ENCODE data around the gene USP36.

Gene USP36

DNA sequence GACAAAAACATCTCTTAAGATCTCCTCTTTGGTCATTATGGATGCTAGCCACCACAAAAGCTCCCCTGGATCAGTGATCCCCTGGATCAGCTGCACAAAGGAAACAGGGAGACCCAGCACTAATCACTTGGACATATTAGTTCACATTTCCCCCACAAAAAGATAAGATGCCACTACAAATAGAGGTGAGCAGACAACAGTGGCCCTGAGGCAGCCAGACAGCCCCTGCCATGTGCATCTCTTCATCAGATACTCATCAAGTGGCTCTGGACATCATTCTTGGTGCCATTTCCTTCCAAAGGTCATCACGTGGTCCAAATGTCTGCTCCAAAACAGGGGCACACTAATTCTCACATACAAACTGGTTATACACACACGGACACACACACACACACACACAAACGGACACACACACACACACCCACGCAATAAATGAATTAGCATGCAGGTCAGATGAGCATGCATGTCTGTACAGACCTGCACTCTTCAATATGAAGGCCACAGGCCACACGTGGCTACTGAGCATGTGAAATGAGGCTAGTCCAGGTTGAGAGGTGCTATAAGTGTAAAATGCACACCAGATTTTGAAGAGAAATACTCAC, 4.1 kb downstream of the USP36 start:
- no peak for DNase-seq

DNA sequence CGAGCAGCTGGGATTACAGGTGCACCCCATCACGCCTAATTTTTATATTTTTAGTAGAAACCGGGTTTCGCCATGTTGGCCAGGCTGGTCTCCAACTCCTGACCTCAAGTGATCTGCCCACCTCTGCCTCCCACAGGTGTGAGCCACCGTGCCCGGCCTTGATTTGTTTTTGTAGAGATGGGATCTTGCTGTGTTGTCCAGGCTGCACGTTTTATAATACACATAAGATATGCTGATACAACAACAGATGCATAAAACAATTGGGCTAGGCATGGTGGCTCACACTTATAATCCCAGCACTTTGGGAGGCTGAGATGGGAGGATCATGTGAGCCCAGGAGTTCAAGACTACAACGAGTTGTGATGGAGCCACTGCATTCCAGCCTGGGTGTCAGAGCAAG, 6.0 kb downstream of the USP36 start:
- DNase-seq: no peak

DNA sequence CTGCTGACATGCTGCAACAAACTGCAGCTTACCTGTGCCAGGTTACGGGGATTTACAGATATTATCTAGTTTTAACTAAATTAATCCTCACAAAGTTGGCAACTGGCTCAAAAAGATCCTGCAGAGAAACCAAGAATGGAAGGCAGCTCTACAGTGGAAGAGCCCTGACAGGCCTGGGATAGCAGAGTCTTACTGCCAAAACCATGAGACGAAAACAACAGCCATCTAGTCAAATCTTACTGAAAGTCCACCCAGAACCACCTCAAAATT, 8.1 kb downstream of the USP36 start:
- DNase-seq: no peak

DNA sequence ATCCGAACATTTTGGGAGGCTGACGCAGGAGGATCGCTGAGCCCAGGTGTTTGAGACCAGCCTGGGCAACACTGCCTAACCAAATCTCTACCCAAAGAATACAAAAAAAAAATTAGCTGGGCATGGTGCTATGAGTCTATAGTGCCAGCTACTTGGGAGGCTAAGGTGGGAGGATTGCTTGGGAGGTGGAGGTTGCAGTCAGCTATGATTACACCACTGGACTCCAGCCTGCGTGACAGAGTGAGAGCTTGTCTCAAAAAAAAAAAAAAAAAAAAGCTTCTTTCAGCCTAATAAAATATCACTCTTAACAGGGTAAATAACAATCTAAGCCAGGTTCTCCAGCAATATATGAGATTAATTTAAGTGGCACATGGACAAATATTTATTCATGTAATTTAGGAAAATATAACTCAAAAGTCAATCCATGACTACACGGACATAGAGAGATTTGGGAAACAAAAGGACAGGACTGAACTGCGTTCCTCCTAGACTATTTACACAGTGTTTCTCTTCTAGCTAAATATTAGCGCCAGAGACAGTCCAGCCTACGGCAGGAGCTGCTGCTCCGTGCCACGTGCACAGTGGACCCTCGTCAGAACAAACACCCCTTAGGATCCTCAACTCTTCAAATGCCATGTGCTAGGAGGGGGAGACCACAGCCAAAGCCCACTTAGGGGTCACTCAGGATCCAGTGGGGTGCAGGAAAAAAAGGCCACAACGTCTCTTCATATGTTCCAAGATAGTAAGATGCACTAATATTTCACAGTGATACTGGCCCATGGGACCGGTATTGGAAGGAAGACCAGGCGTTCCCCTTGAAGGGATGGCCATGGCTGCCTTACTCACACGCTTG, 8.7 kb downstream of the USP36 start:
- no peak for DNase-seq

DNA sequence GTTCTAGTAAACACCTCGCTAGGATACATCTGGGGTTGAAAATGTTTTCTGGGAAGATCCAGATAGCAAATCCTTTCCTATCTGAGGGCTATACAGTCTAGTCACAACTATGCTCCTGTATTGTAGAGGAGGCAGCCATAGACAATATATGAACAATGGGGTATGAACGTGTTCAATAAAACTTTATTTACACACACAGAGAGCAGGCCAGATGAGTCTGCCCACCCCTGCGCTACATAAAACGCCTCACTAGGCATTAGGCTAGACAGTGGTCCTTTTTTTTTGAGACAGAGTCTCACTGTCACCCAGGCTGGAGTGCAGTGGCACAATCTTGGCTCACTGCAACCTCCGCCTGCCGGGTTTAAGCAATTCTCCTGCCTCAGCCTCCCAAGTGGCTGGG, 11.1 kb downstream of the USP36 start:
- no peak for DNase-seq

DNA sequence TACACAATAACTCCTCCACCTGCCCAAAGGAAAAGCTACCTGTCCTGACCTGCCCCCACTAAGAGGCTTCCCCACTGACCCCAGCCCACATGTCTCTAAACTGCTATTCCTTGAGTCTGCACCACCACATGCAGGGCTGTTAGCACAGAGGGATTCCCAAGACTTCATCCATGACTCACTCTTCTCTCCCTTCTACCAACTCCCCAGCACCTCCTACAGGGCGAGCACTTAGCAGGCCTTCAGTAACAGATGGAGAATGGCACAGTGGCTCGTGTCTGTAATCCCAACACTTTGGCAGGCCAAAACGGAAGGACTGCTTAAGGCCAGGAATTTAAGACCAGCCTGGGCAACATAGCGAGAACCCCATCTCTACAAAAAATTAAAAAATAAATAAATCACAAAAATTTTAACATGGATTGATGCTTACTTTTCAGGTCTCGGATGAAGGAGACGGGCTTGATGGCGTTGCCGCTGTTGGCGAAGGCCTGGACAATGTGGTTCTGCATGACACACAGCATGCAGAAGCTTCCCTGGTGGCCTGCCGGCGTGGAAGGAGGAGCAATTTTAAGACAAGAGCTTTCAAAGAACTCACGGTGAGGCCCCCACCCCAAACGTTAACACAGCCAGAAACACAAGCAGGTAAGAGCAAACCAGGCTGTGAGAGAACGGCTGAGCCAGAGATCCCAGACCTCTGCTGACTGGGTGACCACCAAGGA, 12.0 kb downstream of the USP36 start:
- DNase-seq: peak; percentile 20

DNA sequence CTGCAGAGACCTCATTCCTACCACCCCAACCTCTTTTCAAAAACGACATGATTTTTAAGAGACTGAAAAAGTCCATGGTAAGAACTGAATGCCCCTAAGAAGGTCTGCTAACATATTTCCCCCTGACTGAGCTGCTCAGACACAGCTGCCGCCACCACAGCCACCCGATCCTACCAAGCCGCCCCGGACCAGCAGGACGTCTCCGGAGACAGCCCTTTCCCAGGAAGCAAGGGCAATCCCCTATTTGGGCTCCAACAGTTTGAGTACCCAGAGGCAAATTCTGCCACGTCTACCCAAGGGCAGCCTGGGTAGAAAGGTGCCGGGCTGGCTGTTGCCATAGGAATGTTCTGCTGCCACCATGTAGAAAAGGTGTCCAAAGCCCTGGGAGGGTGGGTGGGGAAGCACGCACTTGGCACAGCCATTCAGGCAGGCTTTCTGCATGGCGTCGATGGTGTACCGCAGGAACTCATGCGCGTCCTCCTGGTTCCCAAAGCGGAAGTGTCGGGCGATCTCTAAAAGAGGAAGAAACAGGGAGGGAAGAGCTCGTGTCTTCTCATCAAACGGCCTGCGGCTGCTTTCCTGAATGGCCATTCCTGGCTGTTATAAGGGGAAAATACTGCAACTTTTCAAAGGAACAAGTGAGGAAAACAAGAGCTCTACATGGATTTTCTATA, 13.6 kb downstream of the USP36 start:
- no peak for DNase-seq

DNA sequence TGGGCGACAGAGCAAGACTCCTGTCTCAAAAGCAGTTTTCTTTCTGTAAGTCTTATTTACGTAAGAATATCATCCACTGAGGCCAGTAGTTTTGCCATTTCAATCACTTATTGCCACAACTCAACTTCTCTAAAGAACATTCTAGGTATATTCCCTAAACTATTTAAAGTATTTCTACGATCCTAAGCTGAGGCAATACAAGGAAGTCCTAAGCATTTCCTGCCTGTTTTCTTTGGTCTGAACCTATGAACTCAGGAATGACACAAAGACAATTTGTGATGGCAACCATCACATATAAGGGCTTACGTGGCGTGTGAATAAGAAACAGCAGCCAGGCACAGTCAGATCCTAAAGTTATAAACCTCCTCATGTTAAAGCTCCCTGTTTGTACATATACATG, 14.2 kb downstream of the USP36 start:
- DNase-seq: no peak

DNA sequence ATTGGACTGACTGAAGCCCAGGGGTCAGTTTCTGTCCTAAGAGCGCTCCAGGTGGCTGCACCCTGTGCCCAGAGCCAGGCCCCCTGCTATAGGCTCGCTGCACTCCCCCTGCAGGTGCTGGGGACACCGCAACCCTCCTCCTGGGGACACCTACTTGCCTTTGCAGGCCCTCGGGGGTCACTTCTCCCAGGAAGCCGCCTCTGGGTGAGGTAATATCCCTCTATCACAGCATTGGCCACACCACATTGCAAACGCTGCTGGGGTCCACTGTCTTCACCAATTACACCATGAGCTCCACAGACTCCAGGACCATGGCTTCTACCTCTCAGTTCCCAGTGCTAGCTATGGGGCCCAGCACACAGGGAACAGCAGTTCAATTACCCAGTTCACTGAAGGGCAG, 14.9 kb downstream of the USP36 start:
- no peak for DNase-seq

DNA sequence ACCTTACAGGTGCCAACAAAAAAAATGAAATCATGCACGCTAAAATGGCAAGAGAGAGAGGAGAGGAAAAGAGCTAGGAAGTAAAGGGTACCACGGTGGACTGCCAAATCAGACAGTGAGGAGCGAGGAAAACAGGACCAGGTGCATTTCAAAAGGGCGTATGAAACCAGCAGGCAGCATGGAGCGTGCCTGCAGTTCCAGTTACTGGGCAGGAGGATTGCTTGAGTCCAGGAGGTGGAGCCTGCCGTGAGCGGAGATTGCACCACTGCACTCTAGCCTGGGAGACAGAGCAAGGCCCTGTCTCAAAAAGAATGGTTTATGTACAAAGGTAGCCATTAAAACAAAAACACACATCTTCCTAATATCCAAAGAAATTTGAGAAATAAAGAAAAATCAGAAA, 16.4 kb downstream of the USP36 start:
- DNase-seq: no peak

DNA sequence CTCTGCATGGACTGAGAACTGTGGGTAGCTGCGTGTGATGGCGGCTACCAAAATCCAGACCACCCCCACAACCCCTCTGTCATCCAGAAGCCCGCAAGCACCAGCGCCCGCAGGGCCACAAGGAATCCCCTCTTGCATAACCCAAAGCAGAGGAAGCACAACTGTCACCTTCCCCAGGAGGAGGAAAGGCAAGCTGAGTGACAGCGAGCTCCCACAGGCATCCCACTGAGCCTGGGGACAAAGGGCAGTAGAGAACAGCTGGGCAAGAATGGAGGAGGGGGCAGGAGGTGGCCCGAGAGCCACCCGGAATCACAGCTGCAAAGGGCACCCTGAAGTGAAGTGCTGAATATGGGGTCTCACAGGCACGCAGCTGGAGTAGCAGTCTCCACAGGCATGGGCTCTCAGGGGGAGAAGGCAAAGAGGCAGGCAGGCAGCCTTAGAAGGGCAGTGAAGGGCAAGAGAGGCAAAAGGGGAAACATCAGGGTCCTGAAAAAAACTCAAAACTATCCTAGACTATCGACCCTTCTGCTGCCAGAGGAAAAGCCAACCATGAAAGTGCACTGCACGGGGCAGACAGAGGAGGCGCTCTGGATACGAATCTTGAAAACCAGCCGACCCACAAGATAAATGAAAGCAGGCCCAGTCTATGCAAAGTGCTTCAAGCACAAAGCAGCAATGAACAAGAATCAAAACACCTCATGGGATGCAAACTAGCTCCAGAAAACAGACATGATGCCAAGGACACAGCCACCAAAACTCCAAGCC, 17.1 kb downstream of the USP36 start:
- DNase-seq: no peak

DNA sequence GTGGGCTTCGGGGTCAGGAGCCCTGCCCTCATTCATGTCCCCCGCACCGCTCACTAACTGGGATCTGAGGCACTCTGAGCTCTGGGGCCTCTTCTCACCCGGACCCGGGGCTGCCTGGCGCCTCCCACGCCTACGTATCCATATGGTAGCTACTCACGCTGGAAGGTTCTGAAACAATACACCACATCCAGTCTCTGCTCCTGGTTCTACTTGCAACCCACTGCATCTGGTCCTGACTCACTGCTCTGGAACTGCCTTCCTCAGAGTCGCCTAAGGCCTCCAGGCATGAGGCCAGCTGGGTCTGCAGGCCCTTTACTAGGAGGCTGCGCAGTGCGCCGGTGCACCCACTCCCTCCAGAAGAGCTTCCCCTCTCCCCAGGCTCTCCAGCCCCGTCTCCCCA, 18.1 kb downstream of the USP36 start:
- DNase-seq: no peak

DNA sequence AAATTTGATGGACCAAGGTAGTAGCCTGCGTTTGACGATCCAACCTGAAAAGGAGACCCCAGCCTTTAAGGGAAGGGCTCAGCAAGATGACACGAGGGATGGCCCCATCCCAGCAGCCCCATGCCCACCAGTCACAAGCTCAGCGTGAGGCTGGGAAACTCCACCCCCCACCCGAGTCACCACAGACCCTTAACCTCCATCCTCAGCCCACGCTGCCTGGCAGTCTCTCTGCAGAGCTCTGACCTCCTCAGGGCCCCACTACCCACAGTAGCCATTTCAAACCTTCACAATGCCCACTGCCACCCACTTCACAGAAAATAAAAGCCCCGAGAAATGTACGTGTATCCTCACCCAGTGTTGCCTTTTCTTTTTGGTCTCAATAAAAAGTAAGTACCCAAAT, 18.7 kb downstream of the USP36 start:
- DNase-seq: no peak

DNA sequence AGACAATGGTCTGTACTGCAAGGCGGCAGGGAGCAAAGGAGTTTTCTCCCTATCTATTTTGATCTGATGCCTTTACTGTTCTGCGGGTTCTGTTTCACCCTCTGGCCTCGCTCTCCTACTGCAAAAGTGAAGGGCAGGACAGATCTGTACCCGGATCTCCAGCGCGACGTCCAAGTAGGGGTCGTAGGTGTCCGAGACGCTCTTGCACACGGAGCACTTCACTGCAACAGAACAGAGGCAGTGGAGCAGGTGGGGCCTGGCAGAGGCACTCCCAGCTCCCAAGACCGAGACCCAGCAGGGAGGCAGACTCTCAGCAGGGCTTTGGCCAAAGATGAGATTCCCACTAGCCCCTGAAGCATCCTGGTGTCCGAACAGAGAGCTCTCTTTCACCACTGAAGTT, 19.8 kb downstream of the USP36 start:
- no peak for DNase-seq

DNA sequence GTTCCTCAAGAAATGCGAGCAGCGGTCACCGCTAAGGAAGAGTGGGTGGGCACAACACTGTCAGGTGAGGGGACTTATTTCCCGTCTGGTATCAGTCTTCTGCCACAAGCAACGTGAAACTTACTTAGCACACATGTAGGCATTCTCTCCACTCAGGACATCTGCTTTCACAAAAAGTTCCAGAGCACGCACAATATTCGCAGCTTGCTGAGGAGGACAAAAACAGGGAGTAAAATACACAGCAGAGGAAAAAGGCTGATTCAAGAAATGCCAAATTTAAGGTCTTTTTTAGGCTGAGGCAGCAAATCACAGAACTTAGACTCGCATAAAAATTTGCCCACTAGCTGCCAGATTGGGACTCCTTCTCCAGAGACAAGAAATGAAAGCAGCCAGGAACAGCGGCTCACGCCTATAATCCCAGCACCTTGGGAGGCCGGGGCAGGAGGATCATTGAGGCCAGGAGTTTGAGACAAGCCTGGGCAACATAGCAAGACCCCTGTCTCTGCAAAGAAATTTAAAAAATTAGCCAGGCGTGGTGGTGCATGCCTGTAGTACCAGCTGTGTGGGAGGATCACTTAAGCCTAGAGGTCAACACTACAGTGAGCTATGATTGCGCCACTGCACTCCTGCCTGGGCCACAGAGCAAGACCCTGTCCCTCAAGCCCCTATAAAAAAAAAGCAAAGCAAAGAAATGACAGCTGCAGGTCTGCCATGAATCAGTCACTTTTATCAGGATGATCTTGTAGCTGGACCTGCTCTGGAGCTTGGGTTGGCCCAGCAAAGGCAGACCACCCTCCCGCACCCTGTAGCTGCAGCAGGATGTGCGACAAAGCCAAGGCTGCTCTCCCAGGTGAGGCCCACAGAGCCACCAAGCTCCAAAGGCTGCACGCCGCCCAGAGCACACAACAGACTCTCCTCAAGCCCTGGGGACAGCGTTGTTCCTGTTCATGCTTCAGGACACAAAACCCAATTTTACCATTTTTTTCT, 20.5 kb downstream of the USP36 start:
- DNase-seq: no peak

DNA sequence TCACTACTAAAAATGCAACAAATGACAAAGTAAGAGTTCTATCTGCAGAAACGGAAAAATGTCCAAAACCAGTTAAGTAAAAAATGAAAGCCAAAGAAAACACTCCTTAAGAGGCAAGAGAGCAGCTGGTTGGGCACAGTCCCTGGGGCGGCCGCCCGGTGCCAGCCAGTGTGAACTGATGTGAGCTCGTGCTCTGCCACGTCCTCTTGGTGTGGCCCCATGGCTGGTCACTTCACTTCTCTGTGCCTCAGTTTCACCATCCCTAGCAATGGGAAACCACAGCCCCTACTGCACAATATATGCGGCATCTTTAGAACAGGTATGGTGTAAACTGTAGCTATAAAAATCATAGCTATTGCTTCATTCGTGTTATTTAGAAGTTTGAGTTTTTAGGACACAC, 21.2 kb downstream of the USP36 start:
- no peak for DNase-seq

DNA sequence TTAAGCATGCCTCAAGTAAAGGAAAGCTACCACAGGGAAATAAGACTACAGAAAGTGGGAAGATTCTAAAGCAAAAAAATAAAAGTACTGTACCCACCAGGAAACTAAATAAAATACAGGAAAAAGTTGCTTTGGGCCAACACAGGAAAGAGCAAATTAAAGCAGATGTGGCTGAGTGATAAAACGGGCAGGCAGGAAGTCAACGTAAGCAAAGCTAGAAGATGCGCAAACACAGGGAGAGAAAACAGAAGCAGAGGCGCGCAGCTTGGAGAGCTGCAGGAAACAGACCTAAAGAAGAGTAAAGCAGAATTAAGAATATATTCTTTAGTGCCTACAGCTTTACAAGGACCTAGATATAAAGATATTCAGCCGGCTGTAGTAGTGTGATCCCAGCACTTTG, 21.7 kb downstream of the USP36 start:
- peak; percentile 67 for DNase-seq

DNA sequence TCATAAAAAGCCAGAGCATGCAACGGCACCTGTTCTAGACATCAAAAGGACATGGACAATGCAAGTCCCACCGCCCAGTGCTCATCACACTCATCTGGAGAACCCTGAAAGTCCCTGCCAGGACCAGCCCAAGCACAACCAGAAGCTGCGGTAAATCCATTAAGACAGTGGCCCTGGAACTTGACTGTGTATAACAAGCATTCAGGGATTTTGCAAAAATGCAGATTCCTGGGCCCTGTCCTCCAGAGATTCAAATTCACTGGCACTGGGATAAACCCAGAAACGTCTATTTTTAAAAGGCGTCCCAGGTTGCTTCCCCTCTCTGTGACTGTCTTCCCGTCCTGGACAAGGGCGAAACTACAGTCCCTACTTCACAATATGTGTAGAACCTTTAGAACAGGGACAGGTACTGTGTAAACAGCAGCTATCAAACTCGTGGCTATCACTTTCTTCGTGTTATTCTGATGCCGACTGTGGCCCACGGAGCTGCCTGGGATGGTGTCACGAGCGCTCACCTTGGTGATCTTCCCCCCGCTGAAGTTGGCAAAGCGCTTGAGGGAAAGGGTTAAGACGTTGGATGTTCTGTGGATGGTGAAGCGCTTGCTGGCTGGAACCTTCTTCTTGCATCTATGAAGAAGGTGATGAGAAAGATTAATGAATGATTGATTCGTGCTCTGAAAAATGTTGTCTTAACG, 22.3 kb downstream of the USP36 start:
- DNase-seq: no peak

DNA sequence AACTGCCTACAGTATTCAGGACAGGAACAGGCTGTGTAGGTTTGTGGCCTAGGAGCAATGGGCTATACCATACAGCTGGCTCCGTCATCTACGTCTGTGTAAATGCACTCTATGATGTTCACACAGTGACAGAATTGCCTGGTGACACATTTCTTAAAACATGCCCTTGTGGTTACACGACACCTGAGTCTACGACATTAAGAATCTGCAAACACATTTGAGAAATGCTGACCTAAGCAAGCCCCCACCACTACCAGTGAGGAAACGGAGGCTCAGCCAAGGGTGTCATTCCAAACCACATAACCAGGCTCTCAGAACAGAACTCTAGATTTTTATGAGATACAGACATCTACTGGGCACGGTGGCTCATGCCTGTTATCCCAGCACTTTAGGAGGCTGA, 23.5 kb downstream of the USP36 start:
- DNase-seq: peak; percentile 74

DNA sequence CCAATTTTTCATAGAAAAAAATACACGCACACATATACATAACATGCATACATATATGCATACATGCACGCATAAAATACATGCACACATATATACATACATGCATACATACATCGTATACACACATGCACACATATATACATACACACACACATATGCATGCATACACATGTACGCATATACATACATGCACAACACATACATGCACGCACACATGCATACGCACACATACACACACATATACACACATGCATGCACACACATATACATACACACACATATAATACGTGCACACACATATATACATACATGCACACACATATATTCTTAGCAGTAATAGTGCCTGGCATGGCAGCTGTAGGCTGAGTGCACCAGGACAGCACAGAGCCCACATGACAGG, 24.9 kb downstream of the USP36 start:
- DNase-seq: no peak

DNA sequence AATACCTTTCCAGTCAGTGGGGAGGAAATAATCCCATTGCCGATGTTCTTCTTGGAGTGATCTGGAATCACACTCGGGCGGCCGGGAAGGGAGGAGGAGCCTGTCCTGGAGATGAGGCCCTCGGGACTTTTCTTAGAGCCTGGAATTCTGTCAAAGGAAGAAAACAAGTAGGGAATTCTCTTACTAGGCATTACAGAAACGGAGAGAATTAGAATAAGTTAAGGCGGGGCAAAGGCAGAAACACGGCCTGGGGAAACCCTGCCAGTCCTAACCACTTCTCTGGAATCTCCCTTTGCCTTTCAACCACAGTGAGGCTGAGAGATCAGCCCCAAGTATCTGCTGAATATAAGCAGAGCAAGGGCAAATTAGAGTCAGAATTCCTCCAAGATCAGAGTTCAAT, 27.8 kb downstream of the USP36 start:
- no peak for DNase-seq
